LoVo (cell line): Measurements from ENCODE around the gene IFITM10.

ENCODE experiments used
- DNase-seq: peaks from one replicate; pipeline ENCODE4 v3.0.0-alpha.2; 2016; ENCODE audit warnings: low spot score

Gene IFITM10

DNA sequence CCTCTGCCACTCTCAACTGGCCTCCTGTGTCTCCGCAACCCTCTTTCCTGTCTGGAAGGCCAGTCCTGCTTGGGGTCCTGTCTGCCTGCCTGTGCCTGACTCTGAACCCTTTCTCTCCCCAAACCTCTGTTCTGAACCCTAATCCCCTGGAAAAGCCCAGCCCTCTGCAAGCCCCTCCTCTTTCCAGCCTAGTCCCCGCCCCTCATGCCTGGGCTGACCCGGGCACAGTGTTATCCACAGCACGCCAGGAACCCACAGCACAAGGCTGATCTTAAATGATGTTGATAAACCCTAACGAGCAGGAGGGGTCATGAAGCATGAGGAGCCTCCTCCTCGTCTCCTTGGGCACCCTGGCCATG, at the start of gene IFITM10:
Gene IFITM10, minus strand, starts transcription at position 115 of the 359 bp plus-strand sequence. CDS start 153 bp downstream, outside the sequence.
- no peak for DNase-seq

- DNase-seq = no peak
Observed at GRCh38 chr11:1797391-1798125, 47.2 kb upstream of the IFITM10 start.

GRCh38 chr11:1796413-1797011, 46.1 kb upstream of the IFITM10 start:
- no peak for DNase-seq

DNA sequence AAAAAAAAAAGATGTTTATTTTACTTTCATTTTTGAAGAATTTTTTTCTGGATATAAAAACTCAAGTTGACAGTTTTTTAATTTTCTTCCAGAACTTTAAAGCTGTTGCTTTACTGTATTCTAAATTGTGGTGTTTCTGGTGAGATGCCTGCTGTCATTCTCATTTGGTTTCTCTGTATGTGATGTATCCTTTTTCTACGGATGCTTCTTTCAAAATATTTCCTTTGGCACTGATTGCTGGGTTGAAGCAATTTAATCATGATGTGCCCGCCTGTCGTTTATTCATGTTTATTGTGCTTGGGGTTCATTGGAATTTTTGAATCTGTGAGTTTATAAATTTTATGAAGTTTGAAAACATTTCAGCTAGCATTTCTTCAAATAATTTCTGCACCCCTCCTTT, 42.7 kb upstream of the IFITM10 start:
- no peak for DNase-seq

GRCh38 chr11:1792461-1792860, 42.1 kb upstream of the IFITM10 start:
- no peak for DNase-seq

DNA sequence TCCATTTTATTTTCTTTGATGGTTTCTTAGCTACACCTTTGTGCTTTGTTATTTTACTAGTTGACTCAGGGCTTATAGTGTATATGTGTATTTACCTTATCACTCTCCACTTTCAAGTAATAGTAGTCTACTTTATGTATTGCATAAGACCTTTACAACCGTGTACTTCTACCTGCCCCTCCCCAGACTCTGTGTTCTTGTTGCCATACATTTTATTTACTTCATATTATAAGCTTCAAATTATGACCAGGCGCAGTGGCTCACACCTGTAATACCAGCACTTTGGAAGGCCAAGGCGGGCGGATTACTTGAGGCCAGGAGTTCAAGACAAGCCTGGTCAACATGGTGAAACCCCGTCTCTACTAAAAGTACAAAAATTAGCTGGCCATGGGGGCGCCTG, 41.5 kb upstream of the IFITM10 start:
- no peak for DNase-seq

DNA sequence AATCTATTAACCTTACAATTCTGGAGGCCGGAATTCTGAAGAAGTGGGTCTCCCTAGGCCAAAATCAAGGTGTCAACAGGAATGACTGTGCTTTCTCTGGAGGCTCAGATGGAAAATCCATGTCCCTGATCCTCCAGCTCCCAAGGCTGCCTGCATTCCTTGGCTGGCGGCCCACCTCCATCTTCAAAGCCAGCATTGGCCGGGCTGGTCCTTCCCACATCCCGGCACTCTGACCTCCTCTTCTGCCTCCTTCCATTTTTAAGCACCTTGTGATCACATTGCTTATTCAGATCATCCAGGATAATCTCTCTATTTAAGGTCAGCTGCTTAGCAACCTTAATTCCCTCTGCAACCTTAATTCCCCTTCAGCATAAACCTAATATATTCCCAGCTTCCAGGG, 36.1 kb upstream of the IFITM10 start:
- DNase-seq = no peak

GRCh38 chr11:1785749-1786413, 35.5 kb upstream of the IFITM10 start:
- DNase-seq = no peak

DNA sequence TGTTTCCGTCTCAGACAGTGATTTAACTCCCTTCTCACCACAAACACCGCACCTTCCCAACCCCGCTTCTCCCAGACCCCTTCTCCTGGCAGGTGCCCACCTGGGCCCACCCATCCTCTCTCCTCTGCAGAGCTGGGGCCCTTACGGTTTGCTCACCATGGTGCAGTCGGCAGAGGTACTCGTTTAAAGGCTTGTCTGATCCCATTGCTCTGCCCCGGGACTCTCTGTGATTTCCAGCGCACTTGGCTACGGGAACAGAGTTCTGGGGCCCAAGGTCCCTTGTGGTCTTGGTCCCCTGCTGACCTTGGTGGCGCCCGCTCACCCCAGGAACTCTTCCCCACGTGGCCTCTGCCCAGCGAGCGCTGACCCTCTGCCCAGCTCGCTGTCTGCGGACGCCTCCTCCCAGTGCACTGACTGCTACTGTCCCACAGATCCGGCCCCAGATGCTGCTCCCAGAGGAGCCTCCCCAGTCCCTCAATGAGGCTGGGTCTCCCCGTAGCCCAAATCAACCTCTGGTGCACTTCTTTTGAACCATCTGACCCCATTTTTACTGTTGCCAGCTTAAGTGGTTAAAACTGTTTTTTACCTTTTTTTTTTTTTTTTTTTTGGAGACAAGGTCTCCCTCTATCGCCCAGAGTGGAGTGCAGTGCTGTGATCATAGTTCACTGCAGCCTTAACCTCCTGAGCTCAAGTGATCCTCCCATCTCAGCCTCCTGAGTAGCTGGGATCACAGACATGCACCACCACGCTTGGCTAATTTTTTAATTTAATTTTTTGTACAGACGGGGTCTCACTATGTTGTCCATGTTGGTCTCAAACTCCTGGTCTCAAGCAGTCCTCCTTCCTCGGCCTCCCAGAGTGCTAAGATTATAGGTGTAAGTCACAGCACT, 34.6 kb upstream of the IFITM10 start:
- no peak for DNase-seq

GRCh38 chr11:1783725-1784529, 33.5 kb upstream of the IFITM10 start:
- no peak for DNase-seq

GRCh38 chr11:1782831-1783724, 32.7 kb upstream of the IFITM10 start:
- peak; percentile 7 for DNase-seq

DNA sequence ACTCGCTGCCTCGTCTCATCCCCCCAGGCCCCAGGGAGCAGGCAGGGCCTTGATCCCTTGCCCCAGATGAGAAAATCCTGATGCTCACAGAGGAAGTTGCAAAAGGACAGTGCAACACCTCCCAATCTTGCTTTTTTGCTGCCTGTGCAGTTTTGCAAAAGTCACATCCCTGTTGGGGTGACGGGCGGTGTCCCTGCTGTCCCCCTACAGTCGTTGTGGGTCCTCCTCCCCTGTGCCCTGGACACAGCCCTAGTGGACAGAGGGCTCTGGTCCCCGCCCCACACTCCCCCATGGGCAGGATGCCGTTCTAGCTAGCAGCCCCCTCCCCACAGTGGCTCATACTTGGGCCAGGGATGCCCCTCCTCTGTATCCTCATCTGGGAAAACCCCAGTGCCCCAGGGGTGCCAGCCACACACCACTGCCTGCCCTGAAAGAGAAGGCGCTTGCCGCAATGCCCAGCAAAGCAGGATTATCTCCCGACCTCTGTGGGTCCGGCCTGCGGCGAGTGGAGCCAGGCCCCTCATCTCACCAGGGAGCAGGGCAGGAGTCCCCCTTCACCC, 31.7 kb upstream of the IFITM10 start:
- no peak for DNase-seq

DNA sequence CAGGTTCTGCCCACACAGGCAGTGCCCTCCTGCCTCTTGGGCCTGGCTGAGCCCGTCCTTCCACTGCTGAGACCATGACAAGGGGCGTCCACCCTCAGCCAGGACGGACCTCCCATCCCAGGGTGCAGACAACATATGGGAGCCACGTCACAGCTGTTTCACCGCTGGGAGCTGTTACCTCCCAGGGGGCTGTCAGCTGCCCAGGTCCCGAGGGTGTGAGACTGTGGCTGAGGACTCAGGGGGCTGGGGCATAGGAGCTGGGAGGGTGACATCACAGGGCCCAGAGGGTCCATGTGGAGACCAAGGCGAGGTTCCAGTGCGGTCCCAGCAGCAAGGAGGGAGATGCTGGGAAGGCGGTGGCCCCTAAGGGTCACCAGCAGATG, 31.2 kb upstream of the IFITM10 start:
- DNase-seq = no peak

- no peak for DNase-seq
Observed at GRCh38 chr11:1780700-1781592, 30.6 kb upstream of the IFITM10 start.

DNA sequence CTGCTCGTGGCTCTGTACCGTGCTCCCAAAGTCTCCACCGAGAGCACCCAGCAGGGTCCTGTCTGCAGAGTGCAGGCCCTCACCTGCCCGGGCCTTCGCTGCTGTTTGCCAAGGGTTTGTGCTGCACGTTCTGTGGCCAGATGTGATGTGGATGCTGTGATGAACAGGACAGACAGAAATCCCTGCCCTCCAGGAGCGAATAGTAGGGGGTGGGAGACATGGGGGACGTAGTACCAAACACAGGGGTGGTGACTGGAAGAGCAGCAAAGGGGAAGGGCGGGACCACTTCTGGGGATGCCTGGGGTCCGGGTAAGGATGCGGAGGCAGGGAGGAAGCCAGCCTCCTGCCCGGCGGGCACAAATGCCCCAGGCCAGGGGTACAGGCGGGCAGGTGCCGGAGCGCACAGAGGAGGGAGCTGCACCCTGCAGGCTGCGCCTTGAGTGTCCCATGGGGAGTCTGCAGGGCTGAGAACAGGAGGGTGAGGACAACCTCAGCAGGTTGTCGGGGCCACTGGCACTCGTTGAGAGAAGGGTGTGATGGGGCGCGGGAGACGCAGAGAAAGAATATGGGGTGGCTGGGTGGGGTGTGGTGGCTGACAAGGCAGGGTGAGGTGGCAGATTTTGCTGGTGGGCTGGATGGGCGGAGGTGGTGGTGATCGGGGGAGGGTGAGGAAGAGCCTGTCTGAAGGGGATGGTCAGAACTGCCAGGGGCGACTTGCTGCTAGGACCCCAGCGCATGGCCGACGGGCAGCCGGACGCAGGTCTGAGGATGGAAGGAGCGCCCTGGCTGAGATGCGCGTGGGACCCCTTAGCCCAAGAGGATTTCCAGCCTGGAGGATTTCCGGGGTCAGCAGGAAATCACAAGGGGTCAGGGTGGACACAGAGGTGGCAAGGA, 29.7 kb upstream of the IFITM10 start:
- no peak for DNase-seq

DNA sequence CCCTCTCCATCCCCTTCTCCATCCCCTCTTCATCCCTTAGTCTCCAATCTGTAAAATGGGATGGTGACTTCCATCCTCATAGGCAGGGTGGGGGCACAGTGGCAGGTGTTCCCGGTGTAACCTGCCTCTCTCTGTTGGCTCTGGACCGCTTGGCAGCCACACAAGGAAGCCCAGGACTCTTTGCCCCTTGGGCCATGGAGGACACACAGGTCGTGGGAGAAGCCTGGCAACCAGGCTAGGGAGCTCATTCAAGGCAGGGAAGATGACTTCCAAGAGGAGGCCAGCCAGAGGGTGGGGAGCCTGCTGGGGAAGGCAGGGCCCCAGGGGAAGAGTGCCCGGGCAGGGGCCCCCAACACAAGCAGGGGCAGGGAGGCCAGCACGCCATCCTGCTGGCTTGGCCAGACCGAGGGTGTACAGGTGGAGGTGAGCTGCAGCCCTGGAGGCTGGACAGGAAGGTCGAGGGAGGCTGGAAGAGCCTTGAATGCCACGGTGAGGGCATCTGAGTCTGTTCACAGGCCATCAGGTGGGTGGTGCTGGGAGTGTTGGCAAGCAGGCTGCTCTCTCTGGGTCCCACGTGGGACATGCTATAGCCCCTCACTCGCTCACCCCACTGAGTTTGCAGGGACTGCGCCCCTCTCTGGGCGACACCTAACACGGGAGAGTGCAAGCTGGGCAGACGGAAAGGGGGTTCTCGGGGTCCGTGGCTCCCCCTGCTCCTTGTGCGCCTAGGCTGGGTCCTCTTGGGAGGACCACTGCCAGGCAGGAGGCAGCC, 28.8 kb upstream of the IFITM10 start:
- DNase-seq = no peak
